ENCODE results near the gene KIF11. TPM values are rescaled to one million over a fixed set of nuclear protein-coding genes. Genes with fewer than 3 reads are reported as not detected.
"Not testable (repeated sequence)": the region's sequence is repeated elsewhere in the genome, so short reads cannot be mapped to it uniquely, and the experiment has no call there.

Gene KIF11
- total RNA-seq, 1 experiment from 2014 or later: 74.3 TPM

GRCh38 chr10:92590623-92591549 lies 2.0 kb upstream of the KIF11 start:
- DNase-seq (ENCODE audit: low spot score): no peak

GRCh38 chr10:92591550-92592022 lies 1.3 kb upstream of the KIF11 start:
- DNase-seq (ENCODE audit: low spot score): no peak

- no peak for DNase-seq (ENCODE audit: low spot score)
Observed at GRCh38 chr10:92593619-92594588, 974 bp downstream of the KIF11 start.

GRCh38 chr10:92595505-92595904 lies 2.6 kb downstream of the KIF11 start:
- no peak for DNase-seq (ENCODE audit: low spot score)

- DNase-seq (ENCODE audit: low spot score): no peak
Observed at GRCh38 chr10:92598321-92598720, 5.4 kb downstream of the KIF11 start.

- DNase-seq (ENCODE audit: low spot score): no peak
Observed at GRCh38 chr10:92604841-92605240, 11.9 kb downstream of the KIF11 start.

- no peak for DNase-seq (ENCODE audit: low spot score)
Observed at GRCh38 chr10:92615515-92615914, 22.6 kb downstream of the KIF11 start.

GRCh38 chr10:92619368-92619767 lies 26.4 kb downstream of the KIF11 start:
- DNase-seq (ENCODE audit: low spot score): no peak

GRCh38 chr10:92627845-92628480 lies 35.0 kb downstream of the KIF11 start:
- DNase-seq (ENCODE audit: low spot score): no peak

GRCh38 chr10:92629945-92630344 lies 37.0 kb downstream of the KIF11 start:
- DNase-seq (ENCODE audit: low spot score): no peak

GRCh38 chr10:92638037-92638436 lies 45.1 kb downstream of the KIF11 start:
- DNase-seq (ENCODE audit: low spot score): no peak

GRCh38 chr10:92640107-92640506 lies 47.2 kb downstream of the KIF11 start:
- DNase-seq (ENCODE audit: low spot score): peak; percentile 21

GRCh38 chr10:92641492-92641891 lies 48.6 kb downstream of the KIF11 start:
- DNase-seq (ENCODE audit: low spot score): no peak

GRCh38 chr10:92644921-92645320 lies 52.0 kb downstream of the KIF11 start:
- DNase-seq (ENCODE audit: low spot score): no peak

- not testable (repeated sequence) for DNase-seq (ENCODE audit: low spot score)
Observed at GRCh38 chr10:92650864-92651263, 57.9 kb downstream of the KIF11 start.

- DNase-seq (ENCODE audit: low spot score): no peak
Observed at GRCh38 chr10:92655426-92655825, 62.5 kb downstream of the KIF11 start.

- DNase-seq (ENCODE audit: low spot score): no peak
Observed at GRCh38 chr10:92656266-92656961, 63.5 kb downstream of the KIF11 start.

GRCh38 chr10:92657024-92657423 lies 64.1 kb downstream of the KIF11 start:
- no peak for DNase-seq (ENCODE audit: low spot score)

GRCh38 chr10:92662848-92663247 lies 69.9 kb downstream of the KIF11 start:
- DNase-seq (ENCODE audit: low spot score): no peak

- no peak for DNase-seq (ENCODE audit: low spot score)
Observed at GRCh38 chr10:92664322-92664721, 71.4 kb downstream of the KIF11 start.

- DNase-seq (ENCODE audit: low spot score): no peak
Observed at GRCh38 chr10:92667078-92667477, 74.1 kb downstream of the KIF11 start.

Data from A172 (cell line).